HEK293 (cell line): ENCODE data around the gene MAP3K6.

Experiments
- CTCF ChIA-PET: fragments of 350-600 bp; formaldehyde crosslinking; extraction: SDS; loops from one replicate; lab custom pipeline; 2021; ENCODE audit warnings: antibody characterized with exemption; lab: Yijun Ruan, JAX
- POLR2A ChIA-PET: fragments of 300-600 bp; formaldehyde crosslinking; extraction: SDS; loops from one replicate; lab custom pipeline; 2020; ENCODE audit warnings: antibody characterized with exemption, inconsistent platforms; lab: Yijun Ruan, JAX
- H3K27ac ChIP-seq: fragments of 200-500 bp; sonication (Bioruptor generic); 2 replicates; pipeline ENCODE4 v1.5.1; 2014; ENCODE audit warnings: low read depth, low read length, control low read depth, inconsistent platforms; ENCODE audit errors: extremely low read depth
- H3K36me3 ChIP-seq, 2 experiments: fragments of 200-500 bp in 1 of 2; sonication (Bioruptor generic) in 1 of 2; 1 replicate in 1 of 2; 2 replicates in 1 of 2; pipeline ENCODE4 v1.5.1; 2014 to 2017; ENCODE audit warnings: inconsistent platforms in 2 of 2, low read length in 2 of 2; ENCODE audit not compliant: control insufficient read depth in 2 of 2, insufficient read depth in 1 of 2
- H3K4me1 ChIP-seq: fragments of 200-500 bp; sonication (Bioruptor generic); 2 replicates; pipeline ENCODE4 v1.5.1; 2014; ENCODE audit warnings: mild to moderate bottlenecking, low read length, inconsistent platforms; ENCODE audit not compliant: control insufficient read depth, insufficient read depth
- H3K4me3 ChIP-seq: 2 replicates; pipeline ENCODE4 v1.5.1; 2011; ENCODE audit warnings: low read depth, mild to moderate bottlenecking, control low read depth, low read length, moderate library complexity
- H3K9me3 ChIP-seq: fragments of 200-500 bp; sonication (Bioruptor generic); 2 replicates; pipeline ENCODE4 v1.5.1; 2014; ENCODE audit warnings: low read depth, low read length, inconsistent platforms; ENCODE audit not compliant: control insufficient read depth, insufficient read depth
- EGR2 ChIP-seq: fragments of 450-650 bp; formaldehyde crosslinking; IDR thresholded peaks from 2 replicates; pipeline ENCODE4 v1.5.1; 2016; ENCODE audit warnings: low read depth, missing biosample characterization, missing genetic modification characterization
- GFI1B ChIP-seq: fragments of 450-650 bp; formaldehyde crosslinking; IDR thresholded peaks from 2 replicates; pipeline ENCODE4 v1.5.1; 2016; ENCODE audit warnings: missing biosample characterization, missing genetic modification characterization
- GLIS1 ChIP-seq: fragments of 450-650 bp; formaldehyde crosslinking; IDR thresholded peaks from 2 replicates; pipeline ENCODE4 v1.5.1; 2016; ENCODE audit warnings: missing biosample characterization, missing genetic modification characterization
- HOXD13 ChIP-seq: sonication (generic); formaldehyde crosslinking; IDR thresholded peaks from 2 replicates; pipeline ENCODE4 v1.8.0; 2022; ENCODE audit warnings: missing genetic modification reagents, borderline replicate concordance
- MYNN ChIP-seq: fragments of 450-650 bp; formaldehyde crosslinking; IDR thresholded peaks from 2 replicates; pipeline ENCODE4 v1.5.1; 2016; ENCODE audit warnings: missing biosample characterization, missing genetic modification characterization, borderline replicate concordance
- PATZ1 ChIP-seq: fragments of 450-650 bp; formaldehyde crosslinking; IDR thresholded peaks from 2 replicates; pipeline ENCODE4 v1.5.1; 2016; ENCODE audit warnings: missing biosample characterization, missing genetic modification characterization
- RBAK ChIP-seq: fragments of 450-650 bp; formaldehyde crosslinking; IDR thresholded peaks from 2 replicates; pipeline ENCODE4 v1.5.1; 2016; ENCODE audit warnings: missing biosample characterization, missing genetic modification characterization
- REPIN1 ChIP-seq: fragments of 450-650 bp; formaldehyde crosslinking; IDR thresholded peaks from 2 replicates; pipeline ENCODE4 v1.5.1; 2017; ENCODE audit warnings: missing biosample characterization, missing genetic modification characterization, low read depth
- SP2 ChIP-seq: fragments of 450-650 bp; formaldehyde crosslinking; IDR thresholded peaks from 2 replicates; pipeline ENCODE4 v1.5.1; 2016; ENCODE audit warnings: missing biosample characterization, missing genetic modification characterization
- ZNF121 ChIP-seq: fragments of 450-650 bp; formaldehyde crosslinking; IDR thresholded peaks from 2 replicates; pipeline ENCODE4 v1.5.1; 2016; ENCODE audit warnings: missing biosample characterization, missing genetic modification characterization
- ZNF202 ChIP-seq: fragments of 450-650 bp; formaldehyde crosslinking; IDR thresholded peaks from 2 replicates; pipeline ENCODE4 v1.5.1; 2016; ENCODE audit warnings: missing biosample characterization, missing genetic modification characterization, borderline replicate concordance
- ZNF280D ChIP-seq: fragments of 450-650 bp; formaldehyde crosslinking; IDR thresholded peaks from 2 replicates; pipeline ENCODE4 v1.5.1; 2016; ENCODE audit warnings: missing biosample characterization, missing genetic modification characterization
- ZNF302 ChIP-seq: fragments of 450-650 bp; formaldehyde crosslinking; IDR thresholded peaks from 2 replicates; pipeline ENCODE4 v1.5.1; 2016; ENCODE audit warnings: missing biosample characterization, missing genetic modification characterization, low read depth
- ZNF311 ChIP-seq: fragments of 450-650 bp; formaldehyde crosslinking; IDR thresholded peaks from 2 replicates; pipeline ENCODE4 v1.5.1; 2017; ENCODE audit warnings: missing biosample characterization, missing genetic modification characterization, borderline replicate concordance
- ZNF398 ChIP-seq: fragments of 450-650 bp; formaldehyde crosslinking; IDR thresholded peaks from 2 replicates; pipeline ENCODE4 v1.5.1; 2017; ENCODE audit warnings: missing biosample characterization, missing genetic modification characterization
- ZNF416 ChIP-seq: fragments of 450-650 bp; formaldehyde crosslinking; IDR thresholded peaks from 2 replicates; pipeline ENCODE4 v1.5.1; 2016; ENCODE audit warnings: missing biosample characterization, missing genetic modification characterization
- ZNF473 ChIP-seq: fragments of 450-650 bp; formaldehyde crosslinking; IDR thresholded peaks from 2 replicates; pipeline ENCODE4 v1.5.1; 2017; ENCODE audit warnings: missing biosample characterization, missing genetic modification characterization
- ZNF514 ChIP-seq: fragments of 450-650 bp; formaldehyde crosslinking; IDR thresholded peaks from 2 replicates; pipeline ENCODE4 v1.5.1; 2016; ENCODE audit warnings: missing biosample characterization, missing genetic modification characterization
- ZNF544 ChIP-seq: fragments of 450-650 bp; formaldehyde crosslinking; IDR thresholded peaks from 2 replicates; pipeline ENCODE4 v1.5.0; 2017; ENCODE audit warnings: missing biosample characterization, missing genetic modification characterization
- ZNF571 ChIP-seq: fragments of 450-650 bp; formaldehyde crosslinking; IDR thresholded peaks from 2 replicates; pipeline ENCODE4 v1.5.0; 2017; ENCODE audit warnings: missing biosample characterization, missing genetic modification characterization
- ZNF596 ChIP-seq: fragments of 450-650 bp; IDR thresholded peaks from 2 replicates; pipeline ENCODE4 v1.5.0; 2018; ENCODE audit warnings: missing biosample characterization, mild to moderate bottlenecking, missing genetic modification characterization, moderate library complexity
- ZNF600 ChIP-seq: fragments of 450-650 bp; formaldehyde crosslinking; IDR thresholded peaks from 2 replicates; pipeline ENCODE4 v1.5.1; 2016; ENCODE audit warnings: missing biosample characterization, missing genetic modification characterization
- ZNF610 ChIP-seq: fragments of 450-650 bp; formaldehyde crosslinking; IDR thresholded peaks from 2 replicates; pipeline ENCODE4 v1.5.1; 2016; ENCODE audit warnings: missing biosample characterization, missing genetic modification characterization, borderline replicate concordance

The MAP3K6 gene

GRCh38 chr1:27307874-27308598 lies 58.7 kb downstream of the MAP3K6 start:
- no peak overlapping the region for H3K4me3 ChIP-seq
- CTCF ChIA-PET: interaction anchor here (0.5 to 9.9 kb wide), 7 partner anchors 9 to 778 kb away, joined by 3 to 118 read pairs (median 3); partner anchors contain the start of gene RPS6KA1
- no peaks in the 10 kb centered on the region for H3K4me1 ChIP-seq
- H3K9me3 ChIP-seq: no peaks in the 10 kb centered on the region
- POLR2A ChIA-PET: interaction anchor here (0.6 kb wide), 1 partner anchor 58 kb away, joined by 3 read pairs; no protein-coding TSS in a partner anchor
- H3K27ac ChIP-seq: no peak overlapping the region
- H3K36me3 ChIP-seq: peaks cover 0 to 36% of the 10 kb centered on the region in 2 experiments; a peak in 2 of 3 replicates
- TF ChIP-seq ZNF473 (no peak), ZNF121 (tag by site-specific recombination) (no peak), ZNF202 (tag by site-specific recombination) (no peak), SP2 (tag by site-specific recombination) (no peak), HOXD13 (CRISPR knock-in tag) (no peak), PATZ1 (tag by site-specific recombination) (no peak)

GRCh38 chr1:27306892-27307761 lies 59.6 kb downstream of the MAP3K6 start:
- ChIA-PET CTCF (interaction anchor here (0.5 to 9.9 kb wide), 8 partner anchors 8 to 261 kb away, joined by 3 to 118 read pairs (median 4); no protein-coding TSS in a partner anchor), POLR2A (interaction anchor here (0.6 kb wide), 1 partner anchor 59 kb away, joined by 3 read pairs; no protein-coding TSS in a partner anchor)
- peaks cover 8 to 44% of the 10 kb centered on the region in 2 experiments; a peak in 2 of 3 replicates for H3K36me3 ChIP-seq
- H3K9me3 ChIP-seq: no peaks in the 10 kb centered on the region
- no peaks in the 10 kb centered on the region for H3K4me1 ChIP-seq
- no peak overlapping the region for H3K4me3 ChIP-seq
- no peak overlapping the region for H3K27ac ChIP-seq
- no peak for TF ChIP-seq ZNF571 (tag by site-specific recombination)
- TF ChIP-seq ZNF302 (tag by site-specific recombination): no peak
- TF ChIP-seq ZNF398: peak; percentile 95
- no peak for TF ChIP-seq ZNF311 (tag by site-specific recombination)
- no peak for TF ChIP-seq RBAK (tag by site-specific recombination)
- no peak for TF ChIP-seq EGR2 (tag by site-specific recombination)
- no peak for TF ChIP-seq ZNF596 (tag by site-specific recombination)
- no peak for TF ChIP-seq ZNF280D (tag by site-specific recombination)
- TF ChIP-seq REPIN1 (tag by site-specific recombination): no peak
- no peak for TF ChIP-seq MYNN (tag by site-specific recombination)
- TF ChIP-seq GFI1B (tag by site-specific recombination): no peak
- TF ChIP-seq ZNF544 (tag by site-specific recombination): no peak
- TF ChIP-seq ZNF416 (tag by site-specific recombination): no peak
- peak; percentile 27; the same call in 1 of the 2 replicates for TF ChIP-seq GLIS1 (tag by site-specific recombination)
- TF ChIP-seq ZNF610 (tag by site-specific recombination): no peak
- TF ChIP-seq ZNF600 (tag by site-specific recombination): no peak
- no peak for TF ChIP-seq ZNF514 (tag by site-specific recombination)
